ENCODE data around the gene HP. TPM values are rescaled to one million over a fixed set of nuclear protein-coding genes. Genes with fewer than 3 reads are reported as not detected.

The HP gene
- total and polyA plus RNA-seq, 2 of the 8 experiments (the other 6 are each of a cell fraction or from before 2014, with no cell fraction given) = not detected

DNA sequence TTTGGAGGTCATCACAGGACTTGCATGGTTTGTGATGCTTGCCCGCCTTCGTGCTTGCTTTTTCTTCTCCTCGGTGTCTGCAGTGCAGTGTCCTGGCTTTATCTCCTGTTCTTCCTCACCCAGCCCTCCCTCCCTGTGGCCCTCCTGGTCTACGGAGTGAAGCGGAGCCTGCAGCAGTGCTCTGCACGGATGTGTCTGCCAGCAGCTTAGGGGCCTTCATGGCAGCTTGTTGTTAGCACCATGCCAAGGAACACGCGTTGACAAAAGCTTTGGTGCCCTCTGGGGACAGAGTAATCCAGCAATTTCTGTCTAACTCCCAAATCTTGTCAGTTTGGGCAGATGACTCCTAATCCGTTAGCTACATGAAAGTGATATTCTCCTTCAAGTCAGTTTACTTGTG is 35.8 kb upstream of the HP start:
- H4K91ac ChIP-seq (replicated peaks; ENCODE audit: insufficient read length, low read length) = no peak overlapping the region
- no peak overlapping the region for H3K14ac ChIP-seq (ENCODE audit: insufficient read length)
- no peak overlapping the region for H2AK5ac ChIP-seq (ENCODE audit: low read depth, low read length)
- H3K23ac ChIP-seq (ENCODE audit: insufficient read length) = no peak overlapping the region
- ChIA-PET CTCF (ENCODE audit: partially characterized antibody) (no interaction called here), POLR2A (ENCODE audit: partially characterized antibody) (interaction anchor here (0.7 to 1.3 kb wide), 2 partner anchors 9 to 17 kb away, joined by 3 read pairs; no protein-coding TSS in a partner anchor)
- H4K8ac ChIP-seq (ENCODE audit: extremely low read depth, insufficient read depth, low read length) = no peak overlapping the region
- H3K56ac ChIP-seq (replicated peaks; ENCODE audit: insufficient read length, low read depth, low read length) = no peak overlapping the region
- H3K79me2 ChIP-seq (ENCODE audit: control insufficient read depth in 1 of 2, insufficient read depth in 2 of 2, low read length in 2 of 2) = no peaks in the 10 kb centered on the region
- H3K4ac ChIP-seq (replicated peaks; ENCODE audit: insufficient read length, low read depth, low read length) = no peak overlapping the region
- H3K27me3 ChIP-seq (replicated peaks in 1 of 4; ENCODE audit: control insufficient read depth in 3 of 4, extremely low read depth in 1 of 4, insufficient read depth in 3 of 4, low read length in 3 of 4) = no peaks in the 10 kb centered on the region
- no peaks in the 10 kb centered on the region for H3K79me1 ChIP-seq (ENCODE audit: low read depth, low read length)
- no peaks in the 10 kb centered on the region for H3K4me1 ChIP-seq (replicated peaks in 1 of 4; ENCODE audit: control insufficient read depth in 3 of 4, insufficient read depth in 4 of 4, low read length in 3 of 4)
- no peak overlapping the region for H3K4me3 ChIP-seq (ENCODE audit: extremely low read depth in 1 of 4, insufficient read depth in 2 of 4, low read depth in 3 of 4, low read length in 4 of 4)
- no peak overlapping the region for H3K27ac ChIP-seq (ENCODE audit: low read depth, low read length)
- no peak overlapping the region for H2BK120ac ChIP-seq (replicated peaks; ENCODE audit: low read depth, low read length)
- H3K9me3 ChIP-seq (ENCODE audit: insufficient read depth in 2 of 2, low read depth in 1 of 2, low read length in 1 of 2) = no peaks in the 10 kb centered on the region
- no peak overlapping the region for H2BK5ac ChIP-seq (ENCODE audit: low read depth, low read length)
- FAIRE-seq (no peak), DNase-seq (ENCODE audit: low read depth in 1 of 2, low spot score in 2 of 2) (no peak)
- no peak overlapping the region for H4K5ac ChIP-seq (ENCODE audit: insufficient read length, low read depth, low read length)
- H4K20me1 ChIP-seq (replicated peaks in 1 of 2; ENCODE audit: control insufficient read depth in 1 of 2, insufficient read depth in 2 of 2, low read length in 2 of 2) = no peaks in the 10 kb centered on the region
- H3K36me3 ChIP-seq (ENCODE audit: control insufficient read depth in 2 of 4, insufficient read depth in 4 of 4, low read length in 3 of 4) = peaks cover 2 to 29% (median 13%) of the 10 kb centered on the region in 4 experiments; a peak in 5 of 8 replicates
- H2BK20ac ChIP-seq (ENCODE audit: low read length) = no peak overlapping the region
- WGBS, 2 experiments (ENCODE audit: extremely low coverage in 1 of 2, insufficient coverage in 1 of 2, insufficient read length in 1 of 2, insufficient replicate concordance in 2 of 2, low coverage in 1 of 2, low lambda C conversion rate in 2 of 2, missing lambda C conversion rate in 1 of 2) = 92% methylated on average over 9 of the region's 9 CpGs; no CpG with 5 or more reads in 1 of the 2 experiments
- no peak overlapping the region for H3K9ac ChIP-seq (replicated peaks in 1 of 4; ENCODE audit: extremely low read depth in 1 of 4, low read depth in 3 of 4, low read length in 3 of 4)
- H2BK12ac ChIP-seq (ENCODE audit: low read depth, low read length) = no peak overlapping the region
- no peak overlapping the region for H2BK15ac ChIP-seq (ENCODE audit: low read length)
- no peak overlapping the region for H3K4me2 ChIP-seq (ENCODE audit: insufficient read depth in 1 of 2, low read depth in 2 of 2, low read length in 2 of 2)
- H3K23me2 ChIP-seq (ENCODE audit: low read depth, low read length) = no peaks in the 10 kb centered on the region
- no peak overlapping the region for H2AFZ ChIP-seq (ENCODE audit: low read length)
- no peak overlapping the region for H3K18ac ChIP-seq (ENCODE audit: extremely low read depth, low read length)
- TF ChIP-seq SIRT6 (IDR thresholded peaks at IDR 0.05; ENCODE audit: low read length) (no peak), MAFK (IDR thresholded peaks at IDR 0.05; ENCODE audit: low read depth, low read length) (no peak), ASH2L (IDR thresholded peaks at IDR 0.05; ENCODE audit: low read length) (no peak), BRCA1 (IDR thresholded peaks at IDR 0.05; ENCODE audit: low read depth, low read length) (no peak), BACH1 (IDR thresholded peaks at IDR 0.05; ENCODE audit: low read length) (no peak), CREB1 (IDR thresholded peaks at IDR 0.05) (no peak), SRF (IDR thresholded peaks at IDR 0.05; ENCODE audit: low read depth, low read length) (no peak), HDAC2 (IDR thresholded peaks at IDR 0.05; ENCODE audit: borderline replicate concordance in 1 of 2, low read depth in 2 of 2, low read length in 2 of 2) (no peak), RFX5 (IDR thresholded peaks at IDR 0.05; ENCODE audit: borderline replicate concordance, low read depth, low read length) (no peak), RNF2 (IDR thresholded peaks at IDR 0.05; ENCODE audit: borderline replicate concordance, low read depth, low read length, missing control alignments, poor library complexity, severe bottlenecking) (no peak), TAF1 (IDR thresholded peaks at IDR 0.05; ENCODE audit: low read depth, low read length) (no peak), POLR2AphosphoS5 (IDR thresholded peaks at IDR 0.05; ENCODE audit: low read depth, low read length) (no peak), HDAC6 (IDR thresholded peaks at IDR 0.05; ENCODE audit: low read depth, low read length) (no peak), SIN3A (conservative IDR thresholded peaks at IDR 0.05 in 1 of 2, IDR thresholded peaks at IDR 0.05 in 1 of 2; ENCODE audit: low read depth in 1 of 2, low read length in 2 of 2) (no peak)
- TF ChIP-seq, protein P1, sequence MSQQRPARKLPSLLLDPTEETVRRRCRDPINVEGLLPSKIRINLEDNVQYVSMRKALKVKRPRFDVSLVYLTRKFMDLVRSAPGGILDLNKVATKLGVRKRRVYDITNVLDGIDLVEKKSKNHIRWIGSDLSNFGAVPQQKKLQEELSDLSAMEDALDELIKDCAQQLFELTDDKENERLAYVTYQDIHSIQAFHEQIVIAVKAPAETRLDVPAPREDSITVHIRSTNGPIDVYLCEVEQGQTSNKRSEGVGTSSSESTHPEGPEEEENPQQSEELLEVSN (IDR thresholded peaks at IDR 0.05) = no peak

All from H1 (cell line).